ENCODE data around the gene KCNQ1OT1.
A peak's percentile ranks its signal among the peaks of the same experiment; 100 is the strongest.

Gene KCNQ1OT1

GRCh38 chr11:2569731-2570210 is 130.0 kb downstream of the KCNQ1OT1 start:
- DNase-seq, result no peak

- DNase-seq, result peak; percentile 25
These were observed 130.5 kb downstream of the KCNQ1OT1 start for GRCh38 chr11:2569321-2569721.

DNA sequence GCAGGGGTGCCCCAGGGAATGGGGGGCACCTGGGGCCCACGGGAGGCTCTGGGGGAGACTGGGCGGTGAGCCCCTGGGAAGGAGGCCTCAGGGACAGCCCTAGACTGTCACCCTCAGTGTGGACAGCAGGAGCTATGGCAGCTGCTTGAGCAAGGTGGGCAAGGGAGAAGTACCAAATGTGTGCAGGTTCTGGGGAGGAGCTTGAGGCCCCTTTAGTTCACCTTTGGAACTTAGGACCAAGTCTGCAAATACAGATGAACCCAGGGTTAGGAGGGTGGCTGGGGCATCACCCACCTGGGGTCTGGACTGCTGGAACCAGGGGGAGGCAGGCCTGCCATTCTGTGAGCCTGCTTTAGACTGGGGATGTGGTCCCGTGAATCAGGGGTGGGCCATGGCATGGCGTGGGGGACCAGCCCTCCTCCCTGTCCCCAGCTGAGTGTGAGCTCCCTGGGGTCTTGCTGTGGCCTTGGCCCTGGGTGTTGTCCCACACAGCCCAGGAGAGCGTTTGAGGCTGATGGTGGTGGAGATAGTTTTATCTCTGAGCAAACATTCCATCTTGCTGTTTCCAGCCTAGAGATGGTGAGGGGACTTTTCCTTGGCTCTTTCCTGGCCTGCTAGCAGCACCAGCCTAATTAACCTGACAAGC is 132.6 kb downstream of the KCNQ1OT1 start:
- no peak for DNase-seq

DNA sequence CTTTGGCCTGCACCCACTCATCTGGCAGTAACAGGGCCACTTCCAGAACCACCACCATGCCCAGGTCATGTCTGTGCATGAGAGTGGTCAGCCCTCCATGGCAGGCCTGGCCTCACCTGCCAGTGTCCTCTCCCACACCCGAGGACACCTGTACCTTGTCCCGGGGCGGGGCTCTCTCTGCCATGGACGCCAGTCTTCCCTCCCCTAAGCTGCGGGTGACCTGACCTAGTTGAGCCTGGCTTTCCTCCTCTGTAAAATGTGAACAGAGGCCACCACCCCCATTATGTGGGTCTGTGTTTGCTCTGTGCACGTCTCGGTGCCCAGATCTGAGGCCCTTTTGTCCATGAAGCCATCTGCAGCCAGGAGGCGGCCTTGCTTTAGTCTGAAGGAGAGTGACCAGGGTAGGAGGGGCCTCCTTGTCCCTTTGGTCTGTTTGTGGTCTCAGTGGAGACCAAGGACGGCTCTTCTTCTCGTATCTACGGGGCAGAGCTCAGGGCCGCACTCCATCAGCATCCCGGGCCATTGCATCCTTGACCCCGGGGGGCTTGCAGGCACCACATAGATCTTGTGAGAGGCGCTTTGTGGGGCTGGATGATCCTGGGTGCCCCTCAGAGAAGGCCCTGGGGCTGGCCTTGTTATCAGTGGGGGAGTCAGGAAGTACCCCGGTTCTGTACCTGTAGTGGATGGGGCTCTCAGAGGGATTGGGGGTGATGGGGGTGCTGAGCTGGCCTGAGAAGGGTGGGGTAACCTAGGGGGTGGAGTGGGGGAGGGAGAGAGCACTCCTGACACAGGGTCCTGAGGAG is 133.4 kb downstream of the KCNQ1OT1 start:
- no peak for DNase-seq

- no peak for DNase-seq
These were observed 134.2 kb downstream of the KCNQ1OT1 start for GRCh38 chr11:2565447-2566222.

DNA sequence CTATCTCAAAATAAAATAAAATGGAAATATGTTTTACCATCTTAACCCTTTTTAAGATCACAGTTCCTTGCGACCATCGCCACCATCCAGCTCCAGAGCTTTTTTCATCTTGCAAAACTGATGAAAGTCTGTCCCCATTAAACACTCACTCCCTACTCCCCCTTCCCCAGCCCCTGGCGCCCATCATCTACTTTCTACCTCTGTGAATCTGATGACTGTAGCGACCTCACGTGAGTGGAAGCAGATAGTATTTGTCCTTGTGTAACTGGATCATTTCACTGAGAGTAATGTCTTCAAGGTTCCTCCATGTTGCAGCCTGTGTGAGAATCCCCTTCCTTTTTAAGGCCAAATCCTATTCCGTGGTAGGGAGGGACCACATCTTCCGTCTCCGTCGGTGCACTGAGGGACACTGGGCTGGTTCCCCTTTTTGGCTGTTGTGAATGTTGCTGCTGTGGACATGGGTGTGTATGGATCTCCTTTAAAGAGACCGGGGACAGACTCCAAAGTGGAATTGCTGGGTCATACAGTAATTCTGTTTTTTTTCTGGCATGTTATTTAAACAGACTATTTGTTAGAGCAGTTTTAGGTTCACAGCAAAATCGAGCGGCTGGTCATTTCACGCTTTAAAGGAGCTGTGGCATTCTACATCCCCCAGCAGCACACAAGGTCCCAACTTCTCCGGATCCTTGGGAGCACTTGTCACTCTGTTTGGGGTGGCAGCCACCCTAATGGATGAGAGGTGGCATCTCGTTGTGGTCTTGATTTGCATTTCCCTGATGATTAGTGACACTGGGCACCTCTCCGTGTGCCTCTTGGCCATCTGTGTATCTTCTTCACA is 135.0 kb downstream of the KCNQ1OT1 start:
- no peak for DNase-seq

DNA sequence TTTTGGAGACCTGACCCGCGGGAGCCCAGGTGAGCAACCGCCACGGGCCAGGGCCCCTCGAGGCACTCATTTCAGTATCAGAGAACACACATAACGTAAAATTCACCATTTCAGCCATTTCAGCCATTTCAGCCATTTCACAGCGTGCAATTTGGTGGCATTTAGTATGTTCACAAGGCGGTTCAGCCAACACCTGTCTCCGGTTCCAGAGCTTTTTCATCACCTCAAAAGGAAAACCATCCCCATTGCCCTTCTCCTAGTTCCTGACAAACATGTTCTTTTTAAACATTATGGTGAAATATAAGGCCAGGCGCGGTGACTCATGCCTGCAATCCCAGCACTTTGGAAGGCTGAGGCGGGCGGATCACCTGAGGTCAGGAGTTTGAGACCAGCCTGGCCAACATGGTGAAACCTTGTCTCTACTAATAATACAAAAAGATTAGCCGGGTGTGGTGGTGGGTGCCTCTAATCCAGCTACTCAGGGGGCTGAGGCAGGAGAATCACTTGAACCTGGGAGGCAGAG is 135.7 kb downstream of the KCNQ1OT1 start:
- DNase-seq, result no peak

GRCh38 chr11:2563213-2564007 is 136.4 kb downstream of the KCNQ1OT1 start:
- no peak for DNase-seq

- DNase-seq, result no peak
These were observed 136.9 kb downstream of the KCNQ1OT1 start for GRCh38 chr11:2562890-2563212.

DNA sequence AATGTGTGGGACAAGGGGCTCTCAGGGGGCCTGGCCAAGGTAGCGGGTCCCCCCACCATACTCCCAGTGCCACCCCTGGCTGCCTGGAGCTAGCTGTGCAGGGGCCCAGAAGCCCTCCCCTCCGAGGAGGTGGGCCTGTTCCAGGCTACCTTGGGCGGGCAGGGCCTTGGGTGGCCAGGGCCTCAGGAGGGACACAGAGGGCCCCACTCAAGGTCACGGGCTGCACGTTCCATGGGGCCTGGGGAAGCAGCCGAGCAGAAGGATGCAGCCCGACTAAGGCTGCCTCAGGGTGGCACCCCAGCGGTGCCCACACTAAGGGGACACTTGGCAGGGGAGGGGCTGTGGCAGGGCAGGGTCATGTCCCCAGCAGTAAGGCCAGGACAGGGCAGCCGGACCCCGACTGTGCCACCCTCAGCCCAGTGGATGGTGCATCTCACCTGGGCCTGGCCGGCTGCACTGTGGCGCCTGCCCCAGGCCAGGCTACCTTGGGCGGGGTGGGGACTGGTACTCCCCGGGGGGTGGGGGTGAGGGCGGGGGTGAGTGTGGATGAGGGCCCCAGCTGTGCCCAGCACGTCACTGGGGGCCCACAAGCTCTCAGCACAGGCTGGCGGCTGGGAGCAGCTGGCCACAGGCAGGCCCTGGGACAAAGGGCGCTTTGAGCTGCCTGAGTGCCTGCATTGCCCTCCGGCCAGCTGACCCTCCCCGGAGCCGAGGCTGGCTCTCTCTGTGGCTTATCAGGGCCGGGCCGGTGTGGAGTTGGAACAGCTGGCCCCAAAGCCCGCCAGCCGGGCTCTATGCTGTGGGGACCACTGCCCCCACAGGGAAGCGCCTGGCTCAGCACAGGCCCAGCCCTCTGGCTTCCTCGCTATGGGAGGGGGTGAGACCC is 137.9 kb downstream of the KCNQ1OT1 start:
- no peak for DNase-seq

DNA sequence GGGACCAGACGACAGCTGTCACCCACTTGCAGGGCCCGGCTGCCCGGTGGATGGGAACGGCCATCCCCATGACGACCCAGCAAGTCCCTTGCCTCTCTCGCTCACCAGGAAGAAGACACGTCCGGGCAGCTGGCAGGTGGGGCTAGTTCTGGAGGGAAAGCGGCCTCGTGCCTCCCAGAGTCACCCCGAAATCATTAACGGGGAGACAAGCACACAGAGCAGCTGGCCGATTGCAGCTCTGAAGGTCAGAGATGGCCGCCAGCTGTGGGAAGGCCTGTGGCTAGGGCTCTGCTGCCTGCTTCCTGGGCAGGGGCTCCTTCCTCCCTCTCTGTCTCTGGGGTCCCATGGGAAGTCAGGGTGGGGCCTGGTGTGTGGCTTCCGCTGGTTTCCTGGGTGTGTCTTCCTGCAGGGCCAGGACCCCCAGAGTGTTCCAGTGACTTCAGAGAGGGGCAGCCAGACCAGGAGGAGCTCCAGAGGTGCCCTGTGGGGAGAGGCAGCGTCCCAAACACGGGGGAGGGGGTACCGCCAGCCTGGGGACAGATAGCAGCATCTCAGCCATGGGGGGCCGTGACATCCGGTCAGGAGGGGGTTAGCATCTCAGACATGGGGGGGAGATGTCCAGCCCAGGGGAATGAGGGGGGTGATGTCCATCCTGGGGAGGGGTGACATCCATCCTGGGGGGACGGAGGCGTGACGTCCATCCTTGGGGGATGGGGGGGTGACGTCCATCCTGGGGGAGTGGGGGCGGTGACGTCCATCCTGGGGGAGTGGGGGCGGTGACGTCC is 140.1 kb downstream of the KCNQ1OT1 start:
- DNase-seq, result no peak

DNA sequence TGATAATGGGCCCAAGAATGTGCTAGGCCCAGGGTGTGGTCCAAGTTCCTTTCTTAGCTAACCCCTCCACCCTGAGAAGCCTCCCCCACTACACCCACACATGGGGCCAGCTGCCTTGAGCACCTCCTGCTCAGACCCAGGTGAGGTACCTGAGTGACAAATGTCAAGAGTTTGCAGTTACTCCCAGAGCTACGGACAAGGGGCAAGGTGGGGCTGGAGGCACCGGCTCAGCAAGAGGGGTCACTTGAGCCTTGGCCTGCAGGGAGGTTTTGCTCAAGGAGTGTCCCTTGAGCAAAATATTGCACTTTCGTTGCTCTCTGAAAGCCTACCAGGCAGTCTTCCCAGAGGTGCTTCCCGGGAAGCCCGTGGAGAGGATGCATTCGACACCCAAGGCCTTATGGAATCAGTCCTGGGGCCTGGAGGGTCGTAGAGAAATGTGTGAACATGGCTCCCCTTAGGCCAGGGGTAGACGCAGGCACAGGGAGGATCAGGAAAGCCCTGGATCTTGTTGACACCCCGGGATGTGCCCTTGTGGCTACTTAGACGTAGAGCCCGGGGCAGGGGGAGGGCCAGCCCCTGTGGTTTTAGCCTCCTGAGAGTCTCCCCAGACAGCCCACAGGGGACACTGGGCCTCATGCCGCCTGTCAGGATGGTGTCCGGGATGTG is 140.8 kb downstream of the KCNQ1OT1 start:
- DNase-seq, result no peak

DNA sequence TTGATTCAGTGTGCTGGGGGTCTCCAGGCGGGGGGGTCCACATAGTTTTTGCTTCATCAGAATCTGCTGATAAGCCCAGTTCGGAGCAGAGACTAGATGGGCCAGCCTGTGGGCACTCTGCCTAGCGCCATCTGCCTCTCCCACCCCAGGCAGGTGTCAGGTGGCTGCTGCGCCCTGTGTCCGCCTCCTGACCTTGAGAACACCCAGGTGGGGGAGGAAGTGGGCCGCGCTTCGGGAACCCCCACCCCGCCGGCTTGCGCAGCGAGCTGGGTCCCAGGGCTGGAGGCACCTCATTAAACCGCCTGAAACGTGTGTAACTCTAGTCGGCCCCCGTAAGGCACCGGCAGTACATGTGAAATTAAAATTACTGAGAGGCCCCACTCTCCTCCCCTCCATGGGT is 141.4 kb downstream of the KCNQ1OT1 start:
- no peak for DNase-seq

All from fibroblast of skin of scalp (primary cell).